Colonic mucosa (tissue), 4 donors: Measurements from ENCODE around the gene CD59. TPM values are rescaled to one million over a fixed set of nuclear protein-coding genes. Genes with fewer than 3 reads are reported as not detected.
"Not testable (repeated sequence)": the region's sequence is repeated elsewhere in the genome, so short reads cannot be mapped to it uniquely, and the experiment has no call there.

ENCODE experiments used
- DNase-seq: peaks from one replicate; pipeline ENCODE4 v3.0.0-alpha.2; 2020
- H3K27ac ChIP-seq: fragments of 200-600 bp; one replicate; pipeline ENCODE4 v1.8.0; 2021
- H3K27me3 ChIP-seq: fragments of 200-600 bp; one replicate; pipeline ENCODE4 v1.8.0; 2021
- H3K36me3 ChIP-seq: fragments of 200-600 bp; one replicate; pipeline ENCODE4 v1.8.0; 2021
- H3K4me1 ChIP-seq: fragments of 200-600 bp; one replicate; pipeline ENCODE4 v1.8.0; 2021; ENCODE audit warnings: mild to moderate bottlenecking
- H3K4me3 ChIP-seq: fragments of 200-600 bp; one replicate; pipeline ENCODE4 v1.8.0; 2021
- H3K9ac ChIP-seq, 2 donors: one replicate each; pipeline ENCODE4 v1.7.0; 2013; ENCODE audit warnings: control low read depth in 2 of 2, low read depth in 2 of 2, low read length in 2 of 2
- H3K9me3 ChIP-seq: fragments of 200-600 bp; one replicate; pipeline ENCODE4 v1.8.0; 2021
- CTCF ChIP-seq: fragments of 200-600 bp; IDR thresholded peaks from one replicate; pipeline ENCODE4 v1.8.0; 2022; ENCODE audit warnings: antibody characterized with exemption, mild to moderate bottlenecking
- intact Hi-C: fragments of 100-400 bp; cut with DNase I; formaldehyde crosslinking; loops from one replicate; pipeline ENCODE4 v1.14.1; 2022
- total RNA-seq, 2 donors: library from RNA; stranded (reverse); fragmentation: NEBNext Ultra II Directional in 1 of 2; extraction: Animal tissue kit (Norgen Biotek cat#: 25700) in 1 of 2; gene quantifications; one replicate each; pipeline ENCODE4 v1.2.1, GENCODE V29; 2021
- donor health status: healthy.
- donor health status: DM: no; HTN: no; CAD: no.
- donor health status: DM: no; HTN: no; CAD: no.

CD59 gene
- total RNA-seq, 2 donors from 2014 or later = 268 to 399 TPM

- intact Hi-C loops = loop anchor here (5.0 kb wide), 1 partner anchor 143 kb away; no protein-coding TSS in a partner anchor
- H3K36me3 ChIP-seq = no peaks in the 10 kb centered on the region
- no peak overlapping the region for H3K9ac ChIP-seq
- TF ChIP-seq CTCF = no peak
- no peaks in the 10 kb centered on the region for H3K9me3 ChIP-seq
- no peak overlapping the region for H3K27ac ChIP-seq
- no peak overlapping the region for H3K4me3 ChIP-seq
- DNase-seq = no peak
- H3K4me1 ChIP-seq = no peaks in the 10 kb centered on the region
- no peaks in the 10 kb centered on the region for H3K27me3 ChIP-seq
These were observed 51.1 kb downstream of the CD59 start for GRCh38 chr11:33685082-33685481.

GRCh38 chr11:33684003-33684706, 52.1 kb downstream of the CD59 start:
- Histone ChIP-seq H3K9me3 (no peaks in the 10 kb centered on the region), H3K4me1 (no peaks in the 10 kb centered on the region), H3K36me3 (no peaks in the 10 kb centered on the region), H3K27ac (no peak overlapping the region), H3K4me3 (no peak overlapping the region), H3K27me3 (no peaks in the 10 kb centered on the region), H3K9ac (no peak overlapping the region)
- no peak for TF ChIP-seq CTCF
- DNase-seq = no peak
- intact Hi-C loops = no loop called here

GRCh38 chr11:33682446-33682845, 53.8 kb downstream of the CD59 start:
- Histone ChIP-seq H3K4me1 (no peaks in the 10 kb centered on the region), H3K9ac (no peak overlapping the region), H3K36me3 (no peaks in the 10 kb centered on the region), H3K4me3 (no peak overlapping the region), H3K9me3 (no peaks in the 10 kb centered on the region), H3K27ac (no peak overlapping the region), H3K27me3 (no peaks in the 10 kb centered on the region)
- intact Hi-C loops = no loop called here
- DNase-seq = no peak
- TF ChIP-seq CTCF = no peak

- no peaks in the 10 kb centered on the region for H3K36me3 ChIP-seq
- H3K27me3 ChIP-seq = no peaks in the 10 kb centered on the region
- no peak overlapping the region for H3K4me3 ChIP-seq
- TF ChIP-seq CTCF = no peak
- H3K27ac ChIP-seq = no peak overlapping the region
- H3K9me3 ChIP-seq = no peaks in the 10 kb centered on the region
- DNase-seq = no peak
- H3K4me1 ChIP-seq = no peaks in the 10 kb centered on the region
- H3K9ac ChIP-seq = no peak overlapping the region
- intact Hi-C loops = no loop called here
These were observed 54.2 kb downstream of the CD59 start for GRCh38 chr11:33682019-33682418.

- H3K27ac ChIP-seq, H3K9ac ChIP-seq, DNase-seq, H3K4me3 ChIP-seq, H3K4me1 ChIP-seq, H3K9me3 ChIP-seq, H3K36me3 ChIP-seq, intact Hi-C loops, H3K27me3 ChIP-seq: not testable (repeated sequence)
These were observed 57.6 kb downstream of the CD59 start for GRCh38 chr11:33678616-33679015.

- no peak overlapping the region for H3K4me3 ChIP-seq
- no peaks in the 10 kb centered on the region for H3K9me3 ChIP-seq
- no peak overlapping the region for H3K9ac ChIP-seq
- TF ChIP-seq CTCF = no peak
- intact Hi-C loops = no loop called here
- no peak overlapping the region for H3K27ac ChIP-seq
- no peak for DNase-seq
- H3K4me1 ChIP-seq = no peaks in the 10 kb centered on the region
- H3K36me3 ChIP-seq = no peaks in the 10 kb centered on the region
- no peaks in the 10 kb centered on the region for H3K27me3 ChIP-seq
These were observed 62.0 kb downstream of the CD59 start for GRCh38 chr11:33674035-33674814.
